Panc1 (cell line): ENCODE results near the gene CBLN1.

Experiments used
- POLR2AphosphoS5 ChIP-seq: IDR thresholded peaks from 2 replicates; pipeline ENCODE4 v1.6.1; 2012; ENCODE audit warnings: mild to moderate bottlenecking, low read depth, low read length, moderate library complexity
- TF ChIP-seq, protein P1 (sequence below): fragments of 450-650 bp; IDR thresholded peaks from 2 replicates; pipeline ENCODE4 v1.5.1; 2017; ENCODE audit warnings: mild to moderate bottlenecking

GRCh38 chr16:49275870-49276269, 5.8 kb downstream of the CBLN1 start:
- no peak for TF ChIP-seq POLR2AphosphoS5
- TF ChIP-seq, protein P1, sequence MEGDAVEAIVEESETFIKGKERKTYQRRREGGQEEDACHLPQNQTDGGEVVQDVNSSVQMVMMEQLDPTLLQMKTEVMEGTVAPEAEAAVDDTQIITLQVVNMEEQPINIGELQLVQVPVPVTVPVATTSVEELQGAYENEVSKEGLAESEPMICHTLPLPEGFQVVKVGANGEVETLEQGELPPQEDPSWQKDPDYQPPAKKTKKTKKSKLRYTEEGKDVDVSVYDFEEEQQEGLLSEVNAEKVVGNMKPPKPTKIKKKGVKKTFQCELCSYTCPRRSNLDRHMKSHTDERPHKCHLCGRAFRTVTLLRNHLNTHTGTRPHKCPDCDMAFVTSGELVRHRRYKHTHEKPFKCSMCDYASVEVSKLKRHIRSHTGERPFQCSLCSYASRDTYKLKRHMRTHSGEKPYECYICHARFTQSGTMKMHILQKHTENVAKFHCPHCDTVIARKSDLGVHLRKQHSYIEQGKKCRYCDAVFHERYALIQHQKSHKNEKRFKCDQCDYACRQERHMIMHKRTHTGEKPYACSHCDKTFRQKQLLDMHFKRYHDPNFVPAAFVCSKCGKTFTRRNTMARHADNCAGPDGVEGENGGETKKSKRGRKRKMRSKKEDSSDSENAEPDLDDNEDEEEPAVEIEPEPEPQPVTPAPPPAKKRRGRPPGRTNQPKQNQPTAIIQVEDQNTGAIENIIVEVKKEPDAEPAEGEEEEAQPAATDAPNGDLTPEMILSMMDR, result no peak
